Esophagus squamous epithelium (tissue), 5 donors: ENCODE data around the gene MGAT4C. TPM values are rescaled to one million over a fixed set of nuclear protein-coding genes. Genes with fewer than 3 reads are reported as not detected.

Experiments
- DNase-seq: peaks from one replicate; lab custom pipeline; 2025; lab: John Stamatoyannopoulos, UW
- H3K27ac ChIP-seq, 4 donors: fragments of 200-600 bp; sonication (generic); one replicate each; pipeline ENCODE4 v1.5.1; 2016 to 2019; ENCODE audit warnings: mild to moderate bottlenecking in 1 of 4
- H3K27me3 ChIP-seq, 4 donors: fragments of 200-600 bp; sonication (generic); 1 replicate in 3 of 4; 2 replicates in 1 of 4; pipeline versions ENCODE4 v1.5.1 to v1.6.0; 2017 to 2021; ENCODE audit warnings: antibody characterized with exemption in 1 of 4
- H3K36me3 ChIP-seq, 3 donors: fragments of 200-600 bp; sonication (generic); one replicate each; pipeline ENCODE4 v1.5.1; 2016 to 2019
- H3K4me1 ChIP-seq, 3 donors: fragments of 200-600 bp; sonication (generic); one replicate each; pipeline ENCODE4 v1.5.1; 2017 to 2019
- H3K4me3 ChIP-seq, 4 donors: fragments of 200-600 bp; sonication (generic); 1 replicate in 3 of 4; 2 replicates in 1 of 4; pipeline ENCODE4 v1.5.1; 2016 to 2019; ENCODE audit warnings: mild to moderate bottlenecking in 2 of 4, moderate library complexity in 1 of 4
- H3K9me3 ChIP-seq, 3 donors: fragments of 200-600 bp; sonication (generic); one replicate each; pipeline ENCODE4 v1.5.1; 2016 to 2019
- POLR2A ChIP-seq, 4 donors: fragments of 450-650 bp; IDR thresholded peaks; one replicate each; pipeline ENCODE4 v1.6.1; 2017; ENCODE audit warnings: antibody characterized with exemption in 4 of 4, mild to moderate bottlenecking in 4 of 4, moderate library complexity in 3 of 4
- WGBS, 2 donors: methylation state at CpG; one replicate each; pipeline ENCODE4 v1.1.5; 2018; 5-methylcytosine and 5-hydroxymethylcytosine counted together
- intact Hi-C: fragments of 100-400 bp; cut with DNase I; formaldehyde crosslinking; loops from one replicate; pipeline ENCODE4 v1.15.0; 2022
- total RNA-seq, 4 donors: library from RNA; depleted of rRNA; stranded (reverse); fragments of >200 nt; gene quantifications; one replicate each; pipeline ENCODE4 v1.1.0, GENCODE V29; 2016
- TF ChIP-seq, protein P1 (sequence below), 6 experiments: fragments of 450-650 bp in 4 of 6; fragments of 200-600 bp in 2 of 6; sonication (generic) in 2 of 6; IDR thresholded peaks; one replicate each; pipeline ENCODE4 v1.5.1; 2016 to 2019; ENCODE audit warnings: antibody characterized with exemption in 6 of 6, mild to moderate bottlenecking in 4 of 6, moderate library complexity in 4 of 6
- donor health status: DM: yes; HTN: yes; CAD: no.

Gene MGAT4C
- total RNA-seq, 4 donors from 2014 or later, result under 0.01 TPM; not detected in 2

DNA sequence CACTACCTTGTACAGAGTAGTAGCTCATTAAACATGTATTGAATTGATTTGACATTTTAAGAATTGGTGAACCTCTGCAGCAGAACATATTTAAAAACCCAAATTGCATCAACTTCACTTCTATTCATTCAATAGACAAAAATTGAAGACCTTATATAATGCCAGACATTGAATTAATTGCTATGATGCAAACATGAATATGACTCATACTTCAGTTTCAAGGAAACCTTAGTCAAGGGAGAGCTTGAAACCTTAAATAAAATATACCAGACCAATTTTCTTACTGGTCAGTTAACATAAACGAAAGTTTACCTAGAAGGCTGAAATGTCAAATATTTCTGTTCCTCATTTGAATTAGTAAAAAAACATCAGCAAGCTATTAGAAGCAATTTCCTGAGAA lies 5.0 kb upstream of the MGAT4C start:
- TF ChIP-seq, protein P1, sequence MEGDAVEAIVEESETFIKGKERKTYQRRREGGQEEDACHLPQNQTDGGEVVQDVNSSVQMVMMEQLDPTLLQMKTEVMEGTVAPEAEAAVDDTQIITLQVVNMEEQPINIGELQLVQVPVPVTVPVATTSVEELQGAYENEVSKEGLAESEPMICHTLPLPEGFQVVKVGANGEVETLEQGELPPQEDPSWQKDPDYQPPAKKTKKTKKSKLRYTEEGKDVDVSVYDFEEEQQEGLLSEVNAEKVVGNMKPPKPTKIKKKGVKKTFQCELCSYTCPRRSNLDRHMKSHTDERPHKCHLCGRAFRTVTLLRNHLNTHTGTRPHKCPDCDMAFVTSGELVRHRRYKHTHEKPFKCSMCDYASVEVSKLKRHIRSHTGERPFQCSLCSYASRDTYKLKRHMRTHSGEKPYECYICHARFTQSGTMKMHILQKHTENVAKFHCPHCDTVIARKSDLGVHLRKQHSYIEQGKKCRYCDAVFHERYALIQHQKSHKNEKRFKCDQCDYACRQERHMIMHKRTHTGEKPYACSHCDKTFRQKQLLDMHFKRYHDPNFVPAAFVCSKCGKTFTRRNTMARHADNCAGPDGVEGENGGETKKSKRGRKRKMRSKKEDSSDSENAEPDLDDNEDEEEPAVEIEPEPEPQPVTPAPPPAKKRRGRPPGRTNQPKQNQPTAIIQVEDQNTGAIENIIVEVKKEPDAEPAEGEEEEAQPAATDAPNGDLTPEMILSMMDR (IDR thresholded peaks at IDR 0.05), result no peak
- TF ChIP-seq POLR2A (IDR thresholded peaks at IDR 0.05), result no peak
- Histone ChIP-seq H3K27me3 (peaks cover 0 to 11% (median 0%) of the 10 kb centered on the region in 4 donors), H3K4me1 (peaks cover 0 to 18% (median 0%) of the 10 kb centered on the region in 3 donors), H3K4me3 (no peak overlapping the region), H3K27ac (no peak overlapping the region), H3K9me3 (no peaks in the 10 kb centered on the region), H3K36me3 (no peaks in the 10 kb centered on the region)
- intact Hi-C loops, result no loop called here
- 45% methylated on average over 1 of the region's 1 CpG for WGBS, 2 donors
- no peak for DNase-seq

DNA sequence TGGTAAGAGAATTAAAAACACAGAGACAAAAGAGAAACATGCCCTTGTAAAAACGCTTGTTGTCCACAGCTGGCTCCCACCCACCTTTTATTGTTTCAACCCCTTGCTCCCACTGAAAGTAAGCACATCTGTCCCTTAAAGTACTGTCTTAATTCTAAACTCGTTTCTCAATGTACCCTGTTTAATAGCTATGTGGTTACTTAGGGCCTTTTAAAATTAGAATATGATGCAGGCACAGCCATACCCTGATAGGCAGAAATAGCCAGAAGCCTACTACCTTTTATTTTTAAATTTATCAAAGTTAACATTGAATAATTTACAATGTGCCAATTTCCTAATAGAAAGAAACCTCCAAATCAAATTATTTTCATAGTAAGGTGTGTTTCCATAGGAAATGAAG lies 4.0 kb upstream of the MGAT4C start:
- Histone ChIP-seq H3K36me3 (no peaks in the 10 kb centered on the region), H3K27ac (no peak overlapping the region), H3K9me3 (no peaks in the 10 kb centered on the region), H3K27me3 (peaks cover 0 to 10% (median 0%) of the 10 kb centered on the region in 4 donors), H3K4me1 (peaks cover 0 to 11% (median 0%) of the 10 kb centered on the region in 3 donors), H3K4me3 (no peak overlapping the region)
- intact Hi-C loops, result no loop called here
- 48 to 61% methylated on average over 2 of the region's 2 CpGs for WGBS, 2 donors
- TF ChIP-seq, protein P1 (IDR thresholded peaks at IDR 0.05), result no peak
- no peak for TF ChIP-seq POLR2A (IDR thresholded peaks at IDR 0.05)
- no peak for DNase-seq

DNA sequence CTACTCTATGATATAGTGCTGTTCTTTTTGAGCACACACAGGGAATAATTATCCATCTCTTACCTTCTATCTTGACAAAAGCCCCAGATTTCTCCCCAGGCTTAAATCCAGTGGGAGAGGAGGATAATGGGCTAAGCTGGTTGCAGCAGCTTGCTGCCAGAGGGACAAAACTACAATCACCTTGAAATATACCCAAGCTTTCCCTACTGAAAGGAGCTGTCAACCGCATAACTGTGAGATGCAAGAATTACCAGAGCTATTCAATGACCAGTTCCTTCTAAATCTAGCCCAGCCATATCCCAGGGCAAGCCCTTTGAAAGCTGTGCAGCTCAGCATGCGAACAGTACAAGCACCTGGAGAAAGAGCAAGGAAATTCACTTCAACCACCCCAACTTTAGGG lies 943 bp upstream of the MGAT4C start:
- H3K27me3 ChIP-seq, result no peaks in the 10 kb centered on the region
- DNase-seq, result no peak
- no peaks in the 10 kb centered on the region for H3K9me3 ChIP-seq
- no peak overlapping the region for H3K4me3 ChIP-seq
- no peak for TF ChIP-seq POLR2A (IDR thresholded peaks at IDR 0.05)
- TF ChIP-seq, protein P1 (IDR thresholded peaks at IDR 0.05), result no peak
- H3K27ac ChIP-seq, result no peak overlapping the region
- intact Hi-C loops, result no loop called here
- 84 to 90% methylated on average over 2 of the region's 2 CpGs for whole genome bisulfite sequencing, 2 donors
- no peaks in the 10 kb centered on the region for H3K36me3 ChIP-seq
- no peaks in the 10 kb centered on the region for H3K4me1 ChIP-seq

DNA sequence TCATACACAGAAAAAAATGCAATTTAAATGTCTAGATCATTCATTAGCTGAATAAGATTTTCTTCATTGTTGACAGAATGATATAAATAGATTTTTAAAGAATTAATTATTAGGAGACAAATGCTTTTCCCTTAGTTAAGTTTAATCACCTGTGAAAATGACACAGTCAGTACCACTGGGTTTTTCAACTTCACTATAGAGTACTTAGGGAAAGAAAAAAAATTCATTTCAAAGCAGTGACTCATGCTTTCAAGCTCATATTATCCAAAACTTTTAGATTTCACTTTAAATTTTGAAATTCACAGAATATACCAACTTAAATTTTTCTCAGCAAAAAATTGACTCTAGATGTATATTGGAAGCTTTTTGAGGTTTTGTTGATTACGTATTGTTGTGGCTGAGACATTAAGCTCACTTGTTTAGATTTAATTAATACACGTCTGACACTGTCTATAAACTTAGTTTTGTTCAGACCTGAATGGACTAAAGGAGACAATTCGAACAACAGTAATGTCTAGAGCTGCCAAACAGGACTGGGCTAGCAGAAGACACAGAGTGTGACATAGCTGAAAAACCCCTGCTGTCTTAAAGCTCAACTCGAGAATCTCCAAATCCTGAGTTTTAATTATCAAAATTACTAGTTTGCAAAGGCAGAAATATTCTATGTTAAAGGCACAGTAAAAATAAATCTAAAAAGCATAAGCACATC lies 1.6 kb downstream of the MGAT4C start:
- no peaks in the 10 kb centered on the region for H3K27me3 ChIP-seq
- intact Hi-C loops, result no loop called here
- H3K4me3 ChIP-seq, result no peak overlapping the region
- TF ChIP-seq, protein P1 (IDR thresholded peaks at IDR 0.05), result no peak
- no peak for TF ChIP-seq POLR2A (IDR thresholded peaks at IDR 0.05)
- no peaks in the 10 kb centered on the region for H3K4me1 ChIP-seq
- H3K9me3 ChIP-seq, result no peaks in the 10 kb centered on the region
- DNase-seq, result no peak
- no peak overlapping the region for H3K27ac ChIP-seq
- WGBS, 2 donors, result 22 to 31% methylated on average over 4 of the region's 4 CpGs
- H3K36me3 ChIP-seq, result no peaks in the 10 kb centered on the region

DNA sequence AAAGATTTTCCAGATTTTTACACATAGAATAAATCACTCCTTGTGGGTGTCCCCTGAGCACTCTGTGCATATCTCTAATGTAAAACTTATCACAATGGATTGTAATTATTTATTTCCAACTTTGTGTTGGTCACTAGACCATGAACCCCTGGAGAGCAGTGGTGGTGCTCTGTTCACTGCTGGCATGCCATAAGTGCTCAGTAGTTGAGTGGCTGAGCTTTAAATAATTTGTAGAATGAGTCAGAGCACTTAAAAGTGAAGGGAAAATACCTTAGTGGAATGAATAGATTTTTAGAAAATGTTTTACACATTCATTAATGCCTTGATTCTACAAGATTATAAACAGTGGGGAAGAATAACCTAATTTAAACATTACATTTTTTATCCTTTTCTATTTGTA lies 6.3 kb downstream of the MGAT4C start:
- Histone ChIP-seq H3K27ac (no peak overlapping the region), H3K27me3 (no peaks in the 10 kb centered on the region), H3K4me3 (no peak overlapping the region), H3K4me1 (no peaks in the 10 kb centered on the region), H3K9me3 (no peaks in the 10 kb centered on the region), H3K36me3 (no peaks in the 10 kb centered on the region)
- DNase-seq, result no peak
- TF ChIP-seq, protein P1 (IDR thresholded peaks at IDR 0.05), result no peak
- TF ChIP-seq POLR2A (IDR thresholded peaks at IDR 0.05), result no peak
- intact Hi-C loops, result no loop called here
